Parathyroid adenoma (tissue), 2 donors: ENCODE measurements around the gene ATP9B.
A peak's percentile ranks its signal among the peaks of the same experiment; 100 is the strongest.
"Not testable (repeated sequence)": the region's sequence is repeated elsewhere in the genome, so short reads cannot be mapped to it uniquely, and the experiment has no call there.

Source experiments
- H2AFZ ChIP-seq: fragments of 300-600 bp; sonication (generic); one replicate; pipeline ENCODE4 v1.7.0; 2017; ENCODE audit warnings: antibody characterized with exemption, mild to moderate bottlenecking
- H3K27ac ChIP-seq: fragments of 300-600 bp; sonication (generic); one replicate; pipeline ENCODE4 v1.7.0; 2017
- H3K27me3 ChIP-seq: fragments of 300-600 bp; sonication (generic); one replicate; pipeline ENCODE4 v1.7.0; 2017; ENCODE audit warnings: low read length; ENCODE audit not compliant: control insufficient read depth, insufficient read depth
- H3K36me3 ChIP-seq: fragments of 300-600 bp; sonication (generic); one replicate; pipeline ENCODE4 v1.7.0; 2017; ENCODE audit warnings: low read length; ENCODE audit not compliant: control insufficient read depth, insufficient read depth
- H3K4me1 ChIP-seq: fragments of 300-600 bp; sonication (generic); one replicate; pipeline ENCODE4 v1.7.0; 2017; ENCODE audit warnings: control low read depth
- H3K4me2 ChIP-seq: fragments of 300-600 bp; sonication (generic); one replicate; pipeline ENCODE4 v1.7.0; 2017; ENCODE audit warnings: low read length
- H3K4me3 ChIP-seq: fragments of 300-600 bp; sonication (generic); one replicate; pipeline ENCODE4 v1.7.0; 2017; ENCODE audit warnings: low read depth, low read length
- H3K79me2 ChIP-seq: fragments of 300-600 bp; sonication (generic); one replicate; pipeline ENCODE4 v1.7.0; 2017; ENCODE audit warnings: control low read depth
- H3K9ac ChIP-seq: fragments of 300-600 bp; sonication (generic); one replicate; pipeline ENCODE4 v1.7.0; 2017; ENCODE audit warnings: mild to moderate bottlenecking
- H3K9me3 ChIP-seq: fragments of 300-600 bp; sonication (generic); one replicate; pipeline ENCODE4 v1.7.0; 2017; ENCODE audit warnings: low read length; ENCODE audit not compliant: control insufficient read depth
- CTCF ChIP-seq: fragments of 300-600 bp; sonication (generic); IDR thresholded peaks from one replicate; pipeline ENCODE4 v1.7.0; 2017; ENCODE audit warnings: antibody characterized with exemption, mild to moderate bottlenecking
- donor health status: primary hyperparathyroidism.

ATP9B gene

GRCh38 chr18:79166702-79167101, 97.5 kb downstream of the ATP9B start:
- H3K9ac ChIP-seq, result no peak overlapping the region
- no peak overlapping the region for H2AFZ ChIP-seq
- no peaks in the 10 kb centered on the region for H3K4me1 ChIP-seq
- TF ChIP-seq CTCF, result no peak
- H3K27me3 ChIP-seq, result no peaks in the 10 kb centered on the region
- no peak overlapping the region for H3K4me3 ChIP-seq
- no peak overlapping the region for H3K27ac ChIP-seq
- H3K4me2 ChIP-seq, result no peak overlapping the region
- H3K79me2 ChIP-seq, result peaks cover 4% of the 10 kb centered on the region
- H3K9me3 ChIP-seq, result no peaks in the 10 kb centered on the region
- H3K36me3 ChIP-seq, result no peaks in the 10 kb centered on the region

GRCh38 chr18:79167526-79168190, 98.5 kb downstream of the ATP9B start:
- no peak for TF ChIP-seq CTCF
- no peaks in the 10 kb centered on the region for H3K27me3 ChIP-seq
- H3K4me3 ChIP-seq, result no peak overlapping the region
- no peak overlapping the region for H3K9ac ChIP-seq
- H3K9me3 ChIP-seq, result no peaks in the 10 kb centered on the region
- H3K27ac ChIP-seq, result no peak overlapping the region
- no peaks in the 10 kb centered on the region for H3K36me3 ChIP-seq
- H3K4me2 ChIP-seq, result no peak overlapping the region
- H3K4me1 ChIP-seq, result no peaks in the 10 kb centered on the region
- peaks cover 4% of the 10 kb centered on the region for H3K79me2 ChIP-seq
- no peak overlapping the region for H2AFZ ChIP-seq

- Histone ChIP-seq H3K27ac (peak overlapping the region; percentile 18), H3K27me3 (no peaks in the 10 kb centered on the region), H3K4me1 (no peaks in the 10 kb centered on the region), H3K9me3 (no peaks in the 10 kb centered on the region), H3K4me3 (no peak overlapping the region), H3K4me2 (peak overlapping the region; percentile 32), H3K79me2 (peaks cover 7% of the 10 kb centered on the region), H2AFZ (no peak overlapping the region), H3K9ac (no peak overlapping the region), H3K36me3 (no peaks in the 10 kb centered on the region)
- no peak for TF ChIP-seq CTCF
These were observed 100.9 kb downstream of the ATP9B start for GRCh38 chr18:79169958-79170555.

GRCh38 chr18:79172331-79172730, 103.1 kb downstream of the ATP9B start:
- not testable (repeated sequence) for H3K4me3 ChIP-seq, H3K9ac ChIP-seq, H3K4me2 ChIP-seq

GRCh38 chr18:79173742-79174141, 104.5 kb downstream of the ATP9B start:
- no peaks in the 10 kb centered on the region for H3K27me3 ChIP-seq
- H2AFZ ChIP-seq, result no peak overlapping the region
- no peaks in the 10 kb centered on the region for H3K36me3 ChIP-seq
- no peak overlapping the region for H3K27ac ChIP-seq
- H3K4me3 ChIP-seq, result no peak overlapping the region
- H3K4me2 ChIP-seq, result no peak overlapping the region
- no peak for TF ChIP-seq CTCF
- H3K9me3 ChIP-seq, result no peaks in the 10 kb centered on the region
- no peak overlapping the region for H3K9ac ChIP-seq
- peaks cover 6% of the 10 kb centered on the region for H3K79me2 ChIP-seq
- H3K4me1 ChIP-seq, result no peaks in the 10 kb centered on the region

More at GRCh38 chr18:79172331-79172730, 103.1 kb downstream of the ATP9B start:
- not testable (repeated sequence) for H3K79me2 ChIP-seq, H3K27ac ChIP-seq, H3K27me3 ChIP-seq, H2AFZ ChIP-seq, H3K36me3 ChIP-seq, H3K9me3 ChIP-seq, H3K4me1 ChIP-seq
